Dedifferentiated amniotic fluid mesenchymal stem cell (primary cell): Measurements from ENCODE around the gene CACNA1D.

Experiments used
- DNase-seq: peaks from one replicate; pipeline ENCODE4 v3.0.0-alpha.2; 2016; ENCODE audit errors: extremely low spot score

CACNA1D gene

GRCh38 chr3:53787016-53787415, 292.6 kb downstream of the CACNA1D start:
- no peak for DNase-seq

- no peak for DNase-seq
Measured at GRCh38 chr3:53788038-53788437, 293.6 kb downstream of the CACNA1D start.

GRCh38 chr3:53789459-53789858, 295.0 kb downstream of the CACNA1D start:
- no peak for DNase-seq

- no peak for DNase-seq
Measured at GRCh38 chr3:53790470-53790869, 296.1 kb downstream of the CACNA1D start.

- DNase-seq = no peak
Measured at GRCh38 chr3:53791317-53791716, 296.9 kb downstream of the CACNA1D start.

GRCh38 chr3:53792866-53793265, 298.5 kb downstream of the CACNA1D start:
- DNase-seq = no peak

- DNase-seq = no peak
Measured at GRCh38 chr3:53794597-53794996, 300.2 kb downstream of the CACNA1D start.

- no peak for DNase-seq
Measured at GRCh38 chr3:53795176-53795575, 300.8 kb downstream of the CACNA1D start.

- no peak for DNase-seq
Measured at GRCh38 chr3:53795789-53796560, 301.6 kb downstream of the CACNA1D start.

- DNase-seq = no peak
Measured at GRCh38 chr3:53798144-53798543, 303.7 kb downstream of the CACNA1D start.

GRCh38 chr3:53799338-53799865, 305.0 kb downstream of the CACNA1D start:
- DNase-seq = no peak

- DNase-seq = no peak
Measured at GRCh38 chr3:53800041-53800906, 305.9 kb downstream of the CACNA1D start.

- DNase-seq = no peak
Measured at GRCh38 chr3:53801319-53801718, 306.9 kb downstream of the CACNA1D start.

GRCh38 chr3:53802256-53802880, 308.0 kb downstream of the CACNA1D start:
- no peak for DNase-seq

GRCh38 chr3:53803124-53803815, 308.9 kb downstream of the CACNA1D start:
- DNase-seq = no peak

GRCh38 chr3:53803816-53804695, 309.6 kb downstream of the CACNA1D start:
- no peak for DNase-seq

GRCh38 chr3:53804697-53805462, 310.5 kb downstream of the CACNA1D start:
- peak; percentile 82 for DNase-seq

GRCh38 chr3:53805463-53806159, 311.2 kb downstream of the CACNA1D start:
- no peak for DNase-seq
